Smooth muscle cell (in vitro differentiated cells): ENCODE measurements around the gene VAV1. TPM values are rescaled to one million over a fixed set of nuclear protein-coding genes. Genes with fewer than 3 reads are reported as not detected.
A peak's percentile ranks its signal among the peaks of the same experiment; 100 is the strongest.

Source experiments
- DNase-seq: peaks from one replicate; lab custom pipeline; 2025; ENCODE audit not compliant: unreplicated experiment; lab: John Stamatoyannopoulos, UW
- H2AFZ ChIP-seq: fragments of 200-600 bp; sonication (generic); 2 replicates; pipeline ENCODE4 v1.6.0; 2016; ENCODE audit warnings: antibody characterized with exemption, low read depth, mild to moderate bottlenecking
- H3F3A ChIP-seq: fragments of 200-600 bp; sonication (generic); 2 replicates; pipeline ENCODE4 v1.6.0; 2017; ENCODE audit warnings: antibody characterized with exemption, low read depth
- H3K27ac ChIP-seq: fragments of 200-600 bp; sonication (generic); 2 replicates; pipeline ENCODE4 v1.5.1; 2016; ENCODE audit warnings: low read depth, mild to moderate bottlenecking
- H3K27me3 ChIP-seq: fragments of 200-600 bp; sonication (generic); 2 replicates; pipeline ENCODE4 v1.6.1; 2016; ENCODE audit warnings: low read depth, mild to moderate bottlenecking
- H3K36me3 ChIP-seq: fragments of 200-600 bp; sonication (generic); 2 replicates; pipeline ENCODE4 v1.5.1; 2016; ENCODE audit warnings: low read depth
- H3K4me1 ChIP-seq: fragments of 200-600 bp; sonication (generic); 2 replicates; pipeline ENCODE4 v1.5.1; 2016; ENCODE audit warnings: low read depth
- H3K4me2 ChIP-seq: fragments of 200-600 bp; sonication (generic); 2 replicates; pipeline ENCODE4 v1.6.0; 2016; ENCODE audit warnings: mild to moderate bottlenecking
- H3K4me3 ChIP-seq: fragments of 200-600 bp; sonication (generic); 2 replicates; pipeline ENCODE4 v1.5.1; 2016; ENCODE audit warnings: mild to moderate bottlenecking
- H3K79me2 ChIP-seq: fragments of 200-600 bp; sonication (generic); 2 replicates; pipeline ENCODE4 v1.6.0; 2016; ENCODE audit warnings: low read depth, mild to moderate bottlenecking
- H3K9ac ChIP-seq: fragments of 200-600 bp; sonication (generic); 2 replicates; pipeline ENCODE4 v1.6.0; 2016; ENCODE audit warnings: low read depth
- H3K9me3 ChIP-seq: fragments of 200-600 bp; sonication (generic); replicated peaks from 2 replicates; pipeline ENCODE4 v1.5.1; 2016; ENCODE audit warnings: low read depth
- H4K20me1 ChIP-seq: fragments of 200-600 bp; sonication (generic); 2 replicates; pipeline ENCODE4 v1.6.0; 2016; ENCODE audit warnings: low read depth
- WGBS: methylation state at CpG from one replicate; pipeline ENCODE4 v1.1.7; 2016; ENCODE audit warnings: low lambda C conversion rate; 5-methylcytosine and 5-hydroxymethylcytosine counted together
- polyA plus RNA-seq: library from polyadenylated mRNA; unstranded; fragments of >200 nt; fragmentation: Nextera tagmentation; extraction: Ambion mirVana; gene quantifications from 2 replicates; pipeline ENCODE4 v1.2.1, GENCODE V29; 2016
- total RNA-seq: library from RNA; depleted of rRNA; stranded (reverse); fragments of >200 nt; gene quantifications from 2 replicates; pipeline ENCODE4 v1.2.3, GENCODE V29; 2014
- TF ChIP-seq, protein P1 (sequence below): fragments of 200-600 bp; sonication (generic); IDR thresholded peaks from 2 replicates; pipeline ENCODE4 v1.5.1; 2017; ENCODE audit warnings: borderline replicate concordance, mild to moderate bottlenecking, antibody characterized with exemption; ENCODE audit not compliant: insufficient read depth, poor library complexity, severe bottlenecking

VAV1 gene
- total and polyA plus RNA-seq, 2 experiments from 2014 or later: not detected

DNA sequence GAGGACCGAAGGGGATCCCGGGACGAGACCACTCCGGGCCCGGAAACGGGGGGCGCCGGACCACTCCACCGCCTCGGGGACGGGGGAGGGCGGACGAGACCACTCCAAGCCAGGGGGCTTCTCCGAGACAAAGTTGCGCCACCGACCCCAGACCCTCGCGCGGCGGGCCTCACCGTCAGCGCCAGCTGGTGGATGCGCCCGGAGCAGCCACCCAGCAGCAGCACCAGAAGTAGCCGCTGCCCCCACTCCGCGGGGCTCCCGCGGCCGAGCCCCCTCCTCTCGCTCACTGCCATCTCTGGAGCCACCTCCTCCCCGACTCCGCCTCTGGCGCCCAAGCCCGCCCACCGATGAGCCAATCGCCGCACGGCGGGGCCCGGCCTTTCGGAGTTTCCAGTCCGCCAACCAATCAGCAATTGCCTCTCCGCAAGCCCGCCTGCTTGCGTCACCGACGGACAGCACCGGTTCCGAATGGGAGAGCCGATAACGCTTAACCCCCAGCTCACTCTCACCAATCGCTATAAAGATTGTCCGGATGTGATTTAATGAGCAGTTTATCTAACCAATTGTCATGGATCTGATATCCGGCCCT, 35.1 kb upstream of the VAV1 start, which contains the start of gene GPR108:
Gene GPR108 (minus strand): TSS at position 297 of the 589 bp plus-strand sequence. CDS start 4 bp downstream, at position 293.
- Histone ChIP-seq H3K27ac (peak within 1 kb of the TSS; percentile 92), H3K36me3 (no peaks in the 10 kb centered on the region), H3K4me2 (peak within 1 kb of the TSS; percentile 91), H3K4me3 (peak within 1 kb of the TSS; percentile 80), H3K9ac (peak within 1 kb of the TSS; percentile 95), H2AFZ (peak within 1 kb of the TSS; percentile 43), H3K4me1 (peaks cover 34% of the 10 kb centered on the region), H3K9me3 (no peaks in the 10 kb centered on the region), H3F3A (peaks cover 30% of the 10 kb centered on the region), H4K20me1 (peaks cover 17% of the 10 kb centered on the region), H3K79me2 (peaks cover 27% of the 10 kb centered on the region), H3K27me3 (no peaks in the 10 kb centered on the region)
- TF ChIP-seq, protein P1, sequence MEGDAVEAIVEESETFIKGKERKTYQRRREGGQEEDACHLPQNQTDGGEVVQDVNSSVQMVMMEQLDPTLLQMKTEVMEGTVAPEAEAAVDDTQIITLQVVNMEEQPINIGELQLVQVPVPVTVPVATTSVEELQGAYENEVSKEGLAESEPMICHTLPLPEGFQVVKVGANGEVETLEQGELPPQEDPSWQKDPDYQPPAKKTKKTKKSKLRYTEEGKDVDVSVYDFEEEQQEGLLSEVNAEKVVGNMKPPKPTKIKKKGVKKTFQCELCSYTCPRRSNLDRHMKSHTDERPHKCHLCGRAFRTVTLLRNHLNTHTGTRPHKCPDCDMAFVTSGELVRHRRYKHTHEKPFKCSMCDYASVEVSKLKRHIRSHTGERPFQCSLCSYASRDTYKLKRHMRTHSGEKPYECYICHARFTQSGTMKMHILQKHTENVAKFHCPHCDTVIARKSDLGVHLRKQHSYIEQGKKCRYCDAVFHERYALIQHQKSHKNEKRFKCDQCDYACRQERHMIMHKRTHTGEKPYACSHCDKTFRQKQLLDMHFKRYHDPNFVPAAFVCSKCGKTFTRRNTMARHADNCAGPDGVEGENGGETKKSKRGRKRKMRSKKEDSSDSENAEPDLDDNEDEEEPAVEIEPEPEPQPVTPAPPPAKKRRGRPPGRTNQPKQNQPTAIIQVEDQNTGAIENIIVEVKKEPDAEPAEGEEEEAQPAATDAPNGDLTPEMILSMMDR: no peak
- DNase-seq: peak; percentile 96
- under 1% methylated on average over 40 of the region's 55 CpGs for WGBS

DNA sequence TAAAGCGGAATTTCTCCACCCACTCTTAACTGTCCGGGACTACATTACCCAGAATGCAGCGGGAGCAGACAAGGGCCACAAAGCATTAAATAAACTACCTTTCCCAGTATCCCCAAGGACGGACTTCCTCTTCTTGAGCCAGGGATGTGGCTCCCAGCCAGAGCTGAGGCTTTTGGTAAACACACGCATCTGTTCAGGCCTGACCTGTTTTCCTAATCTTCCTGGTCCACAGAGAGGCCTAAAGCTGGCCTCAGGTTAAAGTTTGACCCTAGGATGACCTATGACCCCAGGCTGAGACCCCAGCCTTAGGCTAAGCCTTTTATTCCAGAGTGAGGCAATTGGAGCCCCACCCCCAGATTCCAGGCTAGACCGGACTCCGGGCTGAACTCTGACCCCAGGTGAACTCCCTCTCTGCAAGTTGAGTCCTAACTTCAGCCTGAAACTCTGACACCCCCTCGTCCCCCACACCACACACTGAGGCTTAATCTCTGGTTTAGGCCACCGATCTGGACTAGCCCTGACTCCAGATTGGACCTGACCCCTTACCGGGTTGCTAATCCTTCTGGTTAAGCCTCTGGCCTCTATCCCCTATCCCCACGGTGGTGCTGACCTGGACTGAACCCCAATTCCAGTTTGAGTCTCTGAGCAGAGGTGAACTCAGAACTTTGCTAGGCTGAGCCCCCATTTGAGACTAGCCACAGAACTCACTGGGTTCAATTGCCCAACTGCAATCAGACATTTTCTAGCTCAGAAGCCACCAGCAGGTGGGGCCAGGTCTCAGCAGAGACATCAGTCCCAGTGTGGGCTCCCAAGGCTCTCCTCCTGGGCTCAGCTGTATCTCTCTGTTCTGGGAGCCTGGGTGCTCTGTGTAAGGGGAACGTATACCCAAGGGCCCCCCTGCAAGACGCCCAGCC, 34.4 kb upstream of the VAV1 start:
- H3K27ac ChIP-seq: peak overlapping the region; percentile 69
- DNase-seq: peak; percentile 79

DNA sequence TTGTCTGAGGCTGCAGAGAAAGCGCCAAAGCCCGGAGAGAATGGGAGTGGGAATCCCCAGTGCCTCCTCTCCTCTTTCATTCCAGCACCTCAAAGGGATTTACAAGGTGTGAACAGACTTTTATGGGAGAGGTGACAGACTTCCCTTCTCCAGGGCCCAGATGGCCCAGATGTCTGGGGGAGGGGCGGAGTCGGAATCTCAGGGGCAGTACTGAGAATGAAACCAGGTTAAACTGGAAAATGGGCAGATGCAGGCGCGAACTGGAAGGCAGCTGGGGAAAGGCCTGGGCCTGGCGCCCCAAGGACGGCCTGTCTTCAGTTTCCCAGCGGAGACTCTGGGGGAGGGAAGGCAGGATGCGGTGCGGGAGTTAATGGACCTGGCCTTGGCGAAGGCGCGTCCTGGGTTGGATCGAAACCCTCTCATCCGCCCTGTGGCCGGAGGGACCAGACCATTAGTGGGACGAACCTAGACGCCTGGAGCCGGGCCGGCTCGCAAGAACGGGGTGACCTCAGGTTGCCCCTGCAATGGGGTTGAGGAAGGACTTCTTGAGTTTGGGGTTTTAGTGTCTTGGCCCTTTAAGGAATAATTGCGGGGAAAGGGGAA, 33.6 kb upstream of the VAV1 start:
- Histone ChIP-seq H3K4me3 (peak overlapping the region; percentile 47), H3K36me3 (no peaks in the 10 kb centered on the region), H3K27me3 (no peaks in the 10 kb centered on the region), H3K79me2 (peaks cover 28% of the 10 kb centered on the region), H3K9me3 (no peaks in the 10 kb centered on the region), H3K4me1 (peaks cover 49% of the 10 kb centered on the region), H3K27ac (peak overlapping the region; percentile 69), H4K20me1 (peaks cover 26% of the 10 kb centered on the region), H3K9ac (peak overlapping the region; percentile 29), H3F3A (peaks cover 30% of the 10 kb centered on the region), H2AFZ (peak overlapping the region; percentile 86), H3K4me2 (peak overlapping the region; percentile 80)
- WGBS: 4% methylated on average over 24 of the region's 24 CpGs
- peak; percentile 63 for DNase-seq
- TF ChIP-seq, protein P1: no peak

More for the DNA sequence above, 34.4 kb upstream of the VAV1 start:
- H3K79me2 ChIP-seq: peaks cover 28% of the 10 kb centered on the region
- WGBS: 17% methylated on average over 13 of the region's 13 CpGs
- no peaks in the 10 kb centered on the region for H3K27me3 ChIP-seq
- no peak overlapping the region for H2AFZ ChIP-seq
- peak overlapping the region; percentile 80 for H3K4me2 ChIP-seq
- H3K36me3 ChIP-seq: no peaks in the 10 kb centered on the region
- no peaks in the 10 kb centered on the region for H3K9me3 ChIP-seq
- TF ChIP-seq, protein P1: peak; percentile 49
- H3K4me1 ChIP-seq: peaks cover 41% of the 10 kb centered on the region
- H3K4me3 ChIP-seq: peak overlapping the region; percentile 47
- H3K9ac ChIP-seq: peak overlapping the region; percentile 29
- H3F3A ChIP-seq: peaks cover 30% of the 10 kb centered on the region
- H4K20me1 ChIP-seq: peaks cover 23% of the 10 kb centered on the region
